HCT116 (cell line): ENCODE data around the gene IFITM1. TPM values are rescaled to one million over a fixed set of nuclear protein-coding genes. Genes with fewer than 3 reads are reported as not detected.
A peak's percentile ranks its signal among the peaks of the same experiment; 100 is the strongest.

Experiments used
- ATAC-seq: fragments of 200-7000 bp; cut with Tn5 transposase; 2 replicates; pipeline ENCODE4 v1.9.1; 2020; ENCODE audit warnings: mild to moderate bottlenecking, moderate library complexity
- BruUV-seq: library from RNA; stranded (reverse); fragments of 400-500 nt; replicated peaks from 2 replicates; lab custom pipeline; 2021; lab: Mats Ljungman, UMichigan
- CTCF ChIA-PET: fragments of 300-600 bp; sonication (Branson Sonifier 250); formaldehyde crosslinking; loops from one replicate; lab custom pipeline; 2021; ENCODE audit warnings: antibody characterized with exemption; lab: Charles Lee
- POLR2A ChIA-PET: fragments of 300-600, 350-600 bp; sonication (Branson Sonifier 250); formaldehyde crosslinking; loops from one replicate; lab custom pipeline; 2021; ENCODE audit warnings: antibody characterized with exemption; lab: Charles Lee
- RAD21 ChIA-PET, 2 experiments: fragments of 300-600 bp; sonication (Branson Sonifier 250); formaldehyde crosslinking; loops; one replicate each; lab custom pipeline; 2023; ENCODE audit warnings: low total read pairs in 2 of 2; ENCODE audit not compliant: uncharacterized antibody in 2 of 2, unreplicated experiment in 2 of 2, low non-redundant PET in 1 of 2; lab: Charles Lee
- DNase-seq: peaks from one replicate; pipeline ENCODE4 v3.0.0-alpha.2; 2010; ENCODE audit warnings: low read depth, low spot score
- H2AFZ ChIP-seq: fragments of 200-600 bp; shearing (Covaris generic), sonication (generic); 2 replicates; pipeline ENCODE4 v1.6.1; 2017; ENCODE audit warnings: low read depth, mixed run types, mixed read lengths, antibody characterized with exemption, low read length; ENCODE audit not compliant: poor library complexity, severe bottlenecking
- H3K27ac ChIP-seq: 2 replicates; pipeline ENCODE4 v1.5.1; 2012; ENCODE audit warnings: low read depth, low read length
- H3K27me3 ChIP-seq: fragments of 200-600 bp; sonication (generic); 2 replicates; pipeline ENCODE4 v1.6.1; 2016; ENCODE audit warnings: mixed run types, low read length, mixed read lengths; ENCODE audit not compliant: insufficient read depth
- H3K36me3 ChIP-seq, 2 experiments: fragments of 200-500 bp in 1 of 2; fragments of 200-600 bp in 1 of 2; sonication (Bioruptor generic) in 1 of 2; sonication (generic) in 1 of 2; 2 replicates each; pipeline versions ENCODE4 v1.5.1 to v1.6.1; 2014 to 2016; ENCODE audit warnings: low read length in 2 of 2, inconsistent platforms in 1 of 2, mixed read lengths in 1 of 2, mixed run types in 1 of 2; ENCODE audit not compliant: insufficient read depth in 2 of 2, control insufficient read depth in 1 of 2
- H3K4me1 ChIP-seq, 2 experiments: fragments of 200-600 bp in 1 of 2; sonication (generic) in 1 of 2; 2 replicates each; pipeline versions ENCODE4 v1.5.1 to v1.6.1; 2012 to 2017; ENCODE audit warnings: low read length in 2 of 2, inconsistent platforms in 1 of 2, mild to moderate bottlenecking in 1 of 2, mixed read lengths in 1 of 2, mixed run types in 1 of 2, moderate library complexity in 1 of 2; ENCODE audit not compliant: insufficient read depth in 2 of 2, control insufficient read depth in 1 of 2
- H3K4me2 ChIP-seq: fragments of 200-600 bp; sonication (generic); 2 replicates; pipeline ENCODE4 v1.6.1; 2017; ENCODE audit warnings: mixed run types, low read length, mixed read lengths
- H3K4me3 ChIP-seq, 2 experiments: fragments of 200-600 bp in 1 of 2; sonication (generic) in 1 of 2; replicated peaks in 1 of 2; 2 replicates each; pipeline ENCODE4 v1.5.1; 2011 to 2016; ENCODE audit warnings: low read length in 2 of 2, control low read depth in 1 of 2, low read depth in 1 of 2, mild to moderate bottlenecking in 1 of 2, mixed read lengths in 1 of 2, mixed run types in 1 of 2
- H3K79me2 ChIP-seq: fragments of 200-600 bp; sonication (generic); 2 replicates; pipeline ENCODE4 v1.6.1; 2017; ENCODE audit warnings: mild to moderate bottlenecking, mixed run types, low read length, moderate library complexity, mixed read lengths; ENCODE audit not compliant: insufficient read depth
- H3K9ac ChIP-seq: fragments of 200-600 bp; sonication (generic); 2 replicates; pipeline ENCODE4 v1.6.1; 2016; ENCODE audit warnings: low read length, mixed read lengths
- H3K9me2 ChIP-seq: fragments of 200-600 bp; sonication (generic), shearing (Covaris generic); 2 replicates; pipeline ENCODE4 v1.6.1; 2017; ENCODE audit warnings: mixed run types, mild to moderate bottlenecking, moderate library complexity; ENCODE audit not compliant: insufficient read depth
- H3K9me3 ChIP-seq, 2 experiments: fragments of 200-500 bp in 1 of 2; fragments of 200-600 bp in 1 of 2; sonication (Bioruptor generic) in 1 of 2; sonication (generic) in 1 of 2; 2 replicates each; pipeline ENCODE4 v1.6.1; 2014 to 2017; ENCODE audit warnings: low read length in 2 of 2, mixed read lengths in 2 of 2, inconsistent platforms in 1 of 2, low read depth in 1 of 2, mild to moderate bottlenecking in 1 of 2, mixed run types in 1 of 2, moderate library complexity in 1 of 2; ENCODE audit not compliant: control insufficient read depth in 1 of 2, insufficient read depth in 1 of 2
- H4K20me1 ChIP-seq: fragments of 200-600 bp; sonication (generic), shearing (Covaris generic); 2 replicates; pipeline ENCODE4 v1.6.1; 2017; ENCODE audit warnings: mixed run types, mild to moderate bottlenecking, moderate library complexity; ENCODE audit not compliant: insufficient read depth
- ATF3 ChIP-seq: IDR thresholded peaks from 2 replicates; pipeline ENCODE4 v1.6.1; 2012
- CBX3 ChIP-seq: IDR thresholded peaks from 2 replicates; pipeline ENCODE4 v1.6.1; 2012; ENCODE audit warnings: low read depth
- CEBPB ChIP-seq: IDR thresholded peaks from 2 replicates; pipeline ENCODE4 v1.6.1; 2012; ENCODE audit warnings: low read depth
- EGR1 ChIP-seq: IDR thresholded peaks from 2 replicates; pipeline ENCODE4 v1.6.1; 2012; ENCODE audit warnings: low read depth
- ELF1 ChIP-seq: IDR thresholded peaks from 2 replicates; pipeline ENCODE4 v1.6.1; 2012; ENCODE audit warnings: low read depth, borderline replicate concordance
- EZH2 ChIP-seq: fragments of 200-600 bp; sonication (generic); IDR thresholded peaks from 2 replicates; pipeline ENCODE4 v1.6.1; 2017; ENCODE audit warnings: antibody characterized with exemption, mixed run types
- EZH2phosphoT487 ChIP-seq: fragments of 200-600 bp; IDR thresholded peaks from 2 replicates; pipeline ENCODE4 v1.6.1; 2018; ENCODE audit warnings: antibody characterized with exemption, borderline replicate concordance
- FOSL1 ChIP-seq: IDR thresholded peaks from 2 replicates; pipeline ENCODE4 v1.6.1; 2012; ENCODE audit warnings: low read depth
- JUND ChIP-seq: IDR thresholded peaks from 2 replicates; pipeline ENCODE4 v1.6.1; 2012
- MAX ChIP-seq: IDR thresholded peaks from 2 replicates; pipeline ENCODE4 v1.6.1; 2012
- POLR2A ChIP-seq: IDR thresholded peaks from 2 replicates; pipeline ENCODE4 v1.7.0; 2011; ENCODE audit warnings: borderline replicate concordance; ENCODE audit not compliant: insufficient read depth, insufficient read length; ENCODE audit errors: extremely low read depth
- POLR2AphosphoS5 ChIP-seq: IDR thresholded peaks from 2 replicates; pipeline ENCODE4 v1.6.1; 2011; ENCODE audit warnings: mild to moderate bottlenecking, low read depth, low read length, moderate library complexity
- RAD21 ChIP-seq: IDR thresholded peaks from 2 replicates; pipeline ENCODE4 v1.6.1; 2012; ENCODE audit warnings: low read depth, mild to moderate bottlenecking
- SIN3A ChIP-seq: IDR thresholded peaks from 2 replicates; pipeline ENCODE4 v1.6.1; 2012; ENCODE audit warnings: low read depth
- SP1 ChIP-seq: IDR thresholded peaks from 2 replicates; pipeline ENCODE4 v1.6.1; 2012; ENCODE audit warnings: low read depth
- SRF ChIP-seq: IDR thresholded peaks from 2 replicates; pipeline ENCODE4 v1.6.1; 2012; ENCODE audit warnings: low read depth
- TCF7L2 ChIP-seq: IDR thresholded peaks from 2 replicates; pipeline ENCODE4 v1.7.0; 2011; ENCODE audit warnings: borderline replicate concordance, inconsistent platforms; ENCODE audit not compliant: insufficient read depth, insufficient read length; ENCODE audit errors: extremely low read depth
- ZFX ChIP-seq: fragments of 450-650 bp; IDR thresholded peaks from 2 replicates; pipeline ENCODE4 v1.6.1; 2017
- ZNF274 ChIP-seq: fragments of 200-500 bp; sonication (Bioruptor generic); IDR thresholded peaks from 2 replicates; pipeline ENCODE4 v1.6.1; 2014; ENCODE audit warnings: mild to moderate bottlenecking, low read depth, low read length, inconsistent platforms
- intact Hi-C: fragments of 100-400 bp; cut with micrococcal nuclease; formaldehyde crosslinking; loops from 2 replicates; pipeline ENCODE4 v1.10.0; 2022
- total RNA-seq: library from RNA; stranded (reverse); gene quantifications from one replicate; pipeline ENCODE4 v1.2.1, GENCODE V29; 2021; ENCODE audit not compliant: unreplicated experiment

The IFITM1 gene
- total RNA-seq, 1 experiment from 2014 or later, result 6.1 TPM

DNA sequence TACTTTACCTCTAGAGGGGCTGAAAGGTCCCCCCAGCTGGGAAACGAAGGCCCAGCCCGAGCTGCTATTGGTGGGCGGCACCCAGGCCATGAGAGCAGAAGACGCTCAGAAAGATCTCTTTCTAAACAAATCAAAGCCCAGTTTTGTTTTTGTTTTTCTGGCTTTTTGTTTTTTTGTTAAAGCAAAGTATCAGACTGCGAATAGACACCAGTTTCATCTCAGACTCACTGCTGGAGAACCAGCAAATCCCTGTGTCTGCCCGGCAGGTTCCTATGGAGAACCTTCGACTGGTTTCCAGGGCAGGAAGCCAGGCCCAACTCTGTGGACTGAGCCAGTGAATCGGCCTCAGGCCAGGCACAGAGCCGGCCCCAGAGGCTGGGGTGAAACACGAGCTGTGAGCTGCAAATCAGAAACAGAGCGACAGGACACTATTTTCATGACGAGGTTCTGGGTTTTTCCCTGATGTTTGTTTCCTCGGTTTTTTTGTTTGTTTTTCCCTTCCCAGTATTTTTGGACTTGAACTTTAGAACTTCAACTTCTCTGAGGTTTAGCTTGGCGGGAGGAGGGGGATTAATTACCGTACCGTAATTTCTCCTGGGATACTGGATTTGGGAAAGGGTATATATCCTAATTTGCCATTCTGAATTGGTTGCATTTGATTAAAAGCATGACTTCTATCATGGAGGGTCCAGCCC, 39.5 kb downstream of the IFITM1 start:
- ATAC-seq, result no peak
- Histone ChIP-seq H3K79me2 (no peaks in the 10 kb centered on the region), H3K9me2 (no peaks in the 10 kb centered on the region), H4K20me1 (no peaks in the 10 kb centered on the region), H3K9ac (no peak overlapping the region), H3K27me3 (no peaks in the 10 kb centered on the region), H3K4me3 (no peak overlapping the region), H3K36me3 (no peaks in the 10 kb centered on the region), H3K4me2 (no peak overlapping the region), H3K4me1 (peaks cover 12 to 16% of the 10 kb centered on the region in 2 experiments), H2AFZ (no peak overlapping the region), H3K27ac (no peak overlapping the region), H3K9me3 (no peaks in the 10 kb centered on the region; a peak in 1 of 4 replicates)
- TF ChIP-seq SP1, result no peak
- no peak for TF ChIP-seq EZH2
- TF ChIP-seq SIN3A, result no peak
- TF ChIP-seq MAX, result no peak
- TF ChIP-seq POLR2A, result no peak
- TF ChIP-seq EGR1, result no peak
- no peak for TF ChIP-seq JUND
- no peak for DNase-seq
- ChIA-PET CTCF (no interaction called here), RAD21 (no interaction called here), POLR2A (no interaction called here)
- no TSS peak for BruUV-seq
- intact Hi-C loops, result no loop called here

- RAD21 ChIA-PET, result interaction anchor here in 1 of 2 experiments (0.6 to 1.1 kb wide), 3 partner anchors 35 to 52 kb away, joined by 3 to 5 read pairs (median 5); no protein-coding TSS in a partner anchor
- Histone ChIP-seq H3K27ac (peak overlapping the region; percentile 99), H3K79me2 (no peaks in the 10 kb centered on the region), H3K9me2 (no peaks in the 10 kb centered on the region), H3K4me3 (peak overlapping the region; percentile 36 to 54), H3K9ac (peak overlapping the region; percentile 80), H4K20me1 (no peaks in the 10 kb centered on the region), H2AFZ (no peak overlapping the region), H3K36me3 (no peaks in the 10 kb centered on the region), H3K9me3 (peaks cover 5 to 6% of the 10 kb centered on the region in 2 experiments; a peak in 2 of 4 replicates), H3K4me1 (peaks cover 12 to 16% of the 10 kb centered on the region in 2 experiments), H3K27me3 (no peaks in the 10 kb centered on the region), H3K4me2 (peak overlapping the region; percentile 86)
- DNase-seq, result peak; percentile 65
- CTCF ChIA-PET, result interaction anchor here (0.6 to 1.9 kb wide), 9 partner anchors 13 to 118 kb away, joined by 3 to 10 read pairs (median 3); no protein-coding TSS in a partner anchor
- peak; percentile 94 for ATAC-seq
- TSS peak; percentile 97 for BruUV-seq
- POLR2A ChIA-PET, result interaction anchor here (0.6 to 1.7 kb wide), 7 partner anchors 10 to 392 kb away, joined by 3 to 8 read pairs (median 4); partner anchors contain the start of genes BET1L, RIC8A and TALDO1
- intact Hi-C loops, result loop anchor here (5.0 kb wide), 1 partner anchor 54 kb away; no protein-coding TSS in a partner anchor
- TF ChIP-seq SP1, result peak; percentile 68
- TF ChIP-seq ELF1, result no peak
- TF ChIP-seq ZFX, result peak; percentile 53; the same call in 1 of the 2 replicates
- no peak for TF ChIP-seq ZNF274
- TF ChIP-seq POLR2AphosphoS5, result peak; percentile 80
- peak; percentile 11 for TF ChIP-seq POLR2A
- no peak for TF ChIP-seq FOSL1
- no peak for TF ChIP-seq CEBPB
- TF ChIP-seq EZH2phosphoT487, result no peak
- peak; percentile 67 for TF ChIP-seq CBX3
- no peak for TF ChIP-seq TCF7L2
- TF ChIP-seq MAX, result peak; percentile 61
- TF ChIP-seq SRF, result no peak
- peak; percentile 41 for TF ChIP-seq RAD21
- TF ChIP-seq SIN3A, result peak; percentile 34; the same call in 1 of the 2 replicates
- no peak for TF ChIP-seq EGR1
- TF ChIP-seq ATF3, result no peak
Measured at GRCh38 chr11:355581-356458, 42.0 kb downstream of the IFITM1 start.
